ENCODE results near the gene NTM.

NTM gene

GRCh38 chr11:131985846-131986301 lies 615.5 kb downstream of the NTM start:
- H3K4me3 ChIP-seq (ENCODE audit: low read depth, low read length), result no peak overlapping the region
- TF ChIP-seq CTCF (IDR thresholded peaks at IDR 0.05; ENCODE audit: borderline replicate concordance, insufficient read depth, low read depth, low read length), result no peak

- no peak overlapping the region for H3K4me3 ChIP-seq (ENCODE audit: low read depth, low read length)
- no peak for TF ChIP-seq CTCF (IDR thresholded peaks at IDR 0.05; ENCODE audit: borderline replicate concordance, insufficient read depth, low read depth, low read length)
These were observed 617.3 kb downstream of the NTM start for GRCh38 chr11:131987703-131988102.

- TF ChIP-seq CTCF (IDR thresholded peaks at IDR 0.05; ENCODE audit: borderline replicate concordance, insufficient read depth, low read depth, low read length), result no peak
- H3K4me3 ChIP-seq (ENCODE audit: low read depth, low read length), result no peak overlapping the region
These were observed 621.2 kb downstream of the NTM start for GRCh38 chr11:131991606-131992005.

GRCh38 chr11:131993246-131993645 lies 622.8 kb downstream of the NTM start:
- H3K4me3 ChIP-seq (ENCODE audit: low read depth, low read length), result no peak overlapping the region
- TF ChIP-seq CTCF (IDR thresholded peaks at IDR 0.05; ENCODE audit: borderline replicate concordance, insufficient read depth, low read depth, low read length), result no peak

- no peak overlapping the region for H3K4me3 ChIP-seq (ENCODE audit: low read depth, low read length)
- no peak for TF ChIP-seq CTCF (IDR thresholded peaks at IDR 0.05; ENCODE audit: borderline replicate concordance, insufficient read depth, low read depth, low read length)
These were observed 627.6 kb downstream of the NTM start for GRCh38 chr11:131998020-131998419.

- no peak for TF ChIP-seq CTCF (IDR thresholded peaks at IDR 0.05; ENCODE audit: borderline replicate concordance, insufficient read depth, low read depth, low read length)
- no peak overlapping the region for H3K4me3 ChIP-seq (ENCODE audit: low read depth, low read length)
These were observed 628.7 kb downstream of the NTM start for GRCh38 chr11:131999084-131999483.

- no peak for TF ChIP-seq CTCF (IDR thresholded peaks at IDR 0.05; ENCODE audit: borderline replicate concordance, insufficient read depth, low read depth, low read length)
- H3K4me3 ChIP-seq (ENCODE audit: low read depth, low read length), result no peak overlapping the region
These were observed 629.5 kb downstream of the NTM start for GRCh38 chr11:131999955-132000354.

All from GM12875 (cell line).